Muscle of arm (tissue), 12 donors: Measurements from ENCODE around the gene CITED1. TPM values are rescaled to one million over a fixed set of nuclear protein-coding genes. Genes with fewer than 3 reads are reported as not detected.

Experiments
- DNase-seq: peaks from one replicate; pipeline ENCODE4 v3.0.0-alpha.2; 2013
- polyA plus RNA-seq, 12 donors: library from polyadenylated mRNA; unstranded; fragments of 120-200 nt; gene quantifications; one replicate each; pipeline ENCODE4 v1.2.1, GENCODE V29; 2013; ENCODE audit not compliant: insufficient read length in 12 of 12

CITED1 gene
- polyA plus RNA-seq, 12 donors, result 11.5 to 31.7 (median 15.7) TPM; not detected in 1

DNA sequence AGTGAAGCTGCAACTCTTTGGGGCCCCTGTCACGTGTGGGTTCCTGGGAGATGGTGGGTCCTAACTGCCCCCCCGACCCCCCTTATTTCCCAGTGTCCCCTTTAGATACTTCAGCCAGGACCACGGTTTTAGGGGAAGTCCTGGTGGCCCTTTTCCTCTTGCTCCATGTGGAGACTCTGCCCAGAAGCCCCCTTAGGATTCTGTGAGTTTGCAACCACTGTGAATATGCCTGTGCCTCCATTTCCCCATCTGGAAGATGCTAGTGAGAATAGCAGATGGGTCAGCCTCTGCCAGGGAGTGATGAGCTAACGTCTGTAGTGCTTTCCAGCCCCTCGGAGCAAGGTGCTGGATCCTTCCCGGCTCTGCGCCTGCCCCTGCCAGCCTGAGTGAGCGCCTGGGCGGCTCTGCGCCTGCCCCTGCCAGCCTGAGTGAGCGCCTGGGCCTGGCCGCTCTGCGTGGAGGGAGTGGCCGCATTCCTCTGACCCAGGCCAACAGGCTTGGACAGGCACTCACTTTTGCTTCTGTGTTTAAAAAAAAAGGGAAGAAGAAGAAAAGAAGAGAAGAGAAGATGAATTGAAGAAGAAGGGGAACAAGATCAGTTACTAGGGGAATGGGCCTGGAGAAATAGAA is 6.7 kb upstream of the CITED1 start:
- DNase-seq, result no peak

DNA sequence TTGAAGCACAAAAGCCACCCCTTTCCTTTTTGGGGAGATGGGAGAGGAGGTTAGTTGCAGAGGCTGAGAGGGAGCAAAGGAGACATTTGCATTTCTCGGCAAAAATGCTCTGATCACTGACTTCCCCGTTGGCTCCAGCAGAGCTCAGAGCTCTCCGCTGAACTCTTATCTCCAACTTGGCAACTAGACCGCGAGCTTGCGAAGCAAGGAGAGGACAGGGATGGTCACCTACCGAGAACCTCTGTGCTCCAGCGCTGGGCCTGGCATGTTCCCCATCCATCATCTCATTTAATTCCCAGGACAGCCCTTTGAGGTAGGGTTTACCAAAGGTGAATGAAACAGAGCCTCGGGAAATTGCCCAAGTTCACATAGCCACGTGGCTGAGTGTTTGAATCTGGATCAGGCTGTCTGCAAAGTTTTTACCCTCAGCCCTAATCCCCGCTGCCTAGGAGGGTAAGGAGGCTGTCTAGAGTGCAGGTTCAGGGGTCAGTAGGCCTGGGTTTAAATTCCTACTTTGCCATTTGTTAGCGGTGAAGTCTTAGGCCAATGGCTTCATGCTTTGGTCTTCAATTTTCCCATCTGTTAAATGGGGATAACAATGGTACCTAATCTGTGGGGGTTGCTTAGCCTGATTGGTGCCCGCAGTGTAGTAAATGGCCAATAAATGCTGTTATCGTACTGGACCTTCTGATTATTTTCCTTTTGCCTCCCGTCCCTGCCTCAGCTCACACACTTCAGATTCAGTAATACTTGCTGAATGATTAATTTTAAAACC is 3.8 kb upstream of the CITED1 start:
- DNase-seq, result no peak

GRCh38 chrX:72308566-72309296 is 3.0 kb upstream of the CITED1 start:
- peak; percentile 80 for DNase-seq

DNA sequence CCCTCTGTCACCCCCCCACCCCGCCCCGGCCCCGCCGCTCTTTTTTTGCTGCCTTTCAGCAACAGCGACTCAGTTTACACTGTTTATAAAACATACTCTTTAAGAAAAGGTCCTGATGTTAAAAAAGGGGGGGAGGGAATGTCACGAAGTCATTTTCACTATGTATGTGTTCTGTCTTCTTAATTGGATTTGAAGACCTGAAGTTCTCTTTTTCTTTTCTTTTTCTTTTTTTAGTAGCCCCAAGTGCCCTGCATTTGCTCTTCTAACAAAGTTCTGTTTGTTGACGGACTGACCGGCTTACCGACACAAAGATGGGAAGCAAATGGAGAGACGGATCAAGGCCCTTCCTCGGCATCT is 2.5 kb upstream of the CITED1 start:
- DNase-seq, result no peak

DNA sequence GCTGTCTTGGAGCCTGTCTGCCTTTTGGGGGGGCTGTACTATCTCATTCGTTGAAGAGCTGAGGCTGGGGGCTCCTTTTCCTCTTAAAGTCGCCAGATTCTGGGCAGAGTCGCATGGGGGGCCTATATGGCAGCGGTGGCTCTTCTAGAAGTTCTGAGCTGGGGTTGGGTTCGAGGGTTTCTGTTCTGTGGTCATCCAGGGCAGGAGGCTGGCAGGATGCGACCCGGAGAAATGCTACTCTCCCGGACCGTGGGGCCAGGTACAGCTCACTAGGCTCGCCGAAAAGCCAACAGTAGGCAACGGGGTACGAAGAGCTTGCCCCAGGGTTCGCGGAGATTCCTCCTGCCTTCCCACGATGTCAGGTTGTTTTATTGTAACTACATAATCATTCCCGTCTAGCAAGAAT is 1.9 kb upstream of the CITED1 start:
- no peak for DNase-seq

DNA sequence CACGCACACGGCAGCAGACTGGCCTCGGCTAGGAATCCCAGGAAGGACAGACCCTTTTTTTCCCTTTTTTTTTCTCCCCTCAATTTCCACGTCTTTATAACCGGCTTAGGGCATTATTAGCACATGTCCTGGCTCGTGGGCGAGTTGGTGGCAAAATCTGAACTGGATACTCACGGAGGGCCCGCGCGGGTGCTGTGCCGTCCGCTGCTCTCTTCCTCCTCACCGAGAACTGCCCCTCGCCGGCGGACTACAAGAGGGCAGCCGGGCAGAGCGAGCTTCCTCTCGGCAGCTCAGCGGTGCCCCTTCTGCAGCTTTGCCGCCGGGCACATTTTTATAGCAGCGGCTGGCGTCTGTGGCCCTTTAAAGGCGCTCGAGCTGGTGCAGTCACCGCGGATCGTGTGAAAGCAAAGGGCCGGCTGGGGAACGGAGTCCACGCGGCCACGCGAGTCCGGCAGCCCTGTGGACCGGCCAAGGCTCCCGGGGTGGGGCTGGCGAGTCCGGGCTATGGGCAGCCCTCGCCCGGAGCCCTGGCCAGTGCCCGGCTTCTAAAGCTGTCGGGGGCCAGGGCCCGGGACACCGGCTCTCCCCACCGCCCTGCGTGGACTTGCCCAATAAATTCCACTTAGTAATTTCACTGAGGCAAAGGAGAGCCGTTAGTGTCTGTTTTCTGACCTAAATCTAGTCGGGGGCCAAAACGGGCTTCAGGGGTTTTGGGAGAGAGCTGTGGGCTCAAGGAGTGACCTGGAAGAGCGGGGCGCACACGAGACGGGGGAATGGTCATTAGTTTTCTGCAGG is 1.3 kb upstream of the CITED1 start:
- peak; percentile 70 for DNase-seq

DNA sequence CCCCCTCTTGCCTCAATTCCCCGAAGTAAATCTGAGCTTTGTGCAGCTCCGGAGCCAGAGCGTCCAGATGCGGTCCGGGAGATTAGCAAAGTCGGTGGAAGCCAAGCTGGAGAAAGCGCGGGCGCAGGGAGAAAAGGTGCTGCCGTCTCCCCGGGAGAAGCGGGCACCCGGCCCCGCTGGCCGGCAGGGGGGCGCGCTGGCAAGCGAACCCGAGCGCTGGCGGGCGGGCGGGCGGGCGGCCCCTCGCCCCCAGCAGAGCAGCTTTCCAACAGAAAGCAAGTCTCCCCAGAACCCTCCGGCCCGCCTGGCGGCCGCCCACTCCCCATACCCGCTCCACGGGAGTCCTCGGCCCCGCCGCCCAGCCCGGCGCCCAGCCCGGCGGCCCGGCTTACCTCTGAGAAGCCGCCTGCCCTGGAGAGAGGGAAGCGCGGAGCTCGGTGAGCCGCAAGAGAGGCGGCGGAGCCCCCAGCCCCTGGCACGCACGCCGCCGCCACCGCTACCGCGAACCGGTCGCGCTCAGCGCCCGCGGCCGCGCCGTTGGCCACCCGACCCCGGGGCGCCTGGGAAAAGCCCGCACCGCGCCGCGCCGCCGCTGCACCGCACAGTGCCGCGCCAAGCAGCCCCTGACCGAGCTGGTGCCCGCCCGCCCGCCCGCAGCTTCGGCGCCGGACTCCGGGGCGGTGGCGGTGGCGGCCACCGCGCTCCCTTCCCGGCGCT is 529 bp upstream of the CITED1 start:
- no peak for DNase-seq

- no peak for DNase-seq
Measured at GRCh38 chrX:72304877-72305276, 837 bp downstream of the CITED1 start.

- DNase-seq, result no peak
Measured at GRCh38 chrX:72301781-72302180, 3.9 kb downstream of the CITED1 start.

DNA sequence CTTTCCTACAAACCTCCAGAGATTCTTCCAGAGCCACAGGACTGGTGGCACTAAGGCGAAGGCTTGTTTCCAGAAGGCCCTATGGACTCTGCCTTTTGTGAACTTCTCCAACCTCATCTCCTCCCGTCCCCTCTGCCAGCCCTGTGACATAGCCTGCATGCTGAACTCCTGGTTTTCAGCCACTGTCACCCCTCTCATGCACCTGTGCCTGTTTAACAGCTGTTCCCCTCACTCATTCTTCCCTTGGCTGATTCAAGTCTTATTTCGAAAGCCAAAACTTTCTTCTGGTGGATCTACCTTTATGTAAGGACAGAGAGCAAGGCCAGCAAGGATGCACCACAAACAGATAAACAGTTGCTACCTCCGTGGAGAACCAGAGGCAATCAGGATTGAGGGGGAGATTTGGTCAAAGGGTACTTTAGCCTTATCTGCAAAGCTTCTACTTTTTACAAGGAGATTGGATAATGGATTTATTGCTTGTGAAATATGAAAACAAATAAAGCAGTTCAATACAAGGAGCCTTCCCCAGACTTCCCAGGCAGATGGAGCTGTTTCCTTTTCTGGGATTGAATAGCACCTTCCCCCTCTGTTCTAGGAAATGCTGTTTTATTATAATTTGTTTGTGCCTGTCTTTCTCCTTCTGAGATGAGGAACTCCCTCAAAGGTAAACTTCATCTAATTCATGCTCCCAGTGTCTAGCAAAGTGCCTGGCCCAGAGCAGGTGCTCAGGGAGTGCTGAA is 5.7 kb downstream of the CITED1 start:
- no peak for DNase-seq

DNA sequence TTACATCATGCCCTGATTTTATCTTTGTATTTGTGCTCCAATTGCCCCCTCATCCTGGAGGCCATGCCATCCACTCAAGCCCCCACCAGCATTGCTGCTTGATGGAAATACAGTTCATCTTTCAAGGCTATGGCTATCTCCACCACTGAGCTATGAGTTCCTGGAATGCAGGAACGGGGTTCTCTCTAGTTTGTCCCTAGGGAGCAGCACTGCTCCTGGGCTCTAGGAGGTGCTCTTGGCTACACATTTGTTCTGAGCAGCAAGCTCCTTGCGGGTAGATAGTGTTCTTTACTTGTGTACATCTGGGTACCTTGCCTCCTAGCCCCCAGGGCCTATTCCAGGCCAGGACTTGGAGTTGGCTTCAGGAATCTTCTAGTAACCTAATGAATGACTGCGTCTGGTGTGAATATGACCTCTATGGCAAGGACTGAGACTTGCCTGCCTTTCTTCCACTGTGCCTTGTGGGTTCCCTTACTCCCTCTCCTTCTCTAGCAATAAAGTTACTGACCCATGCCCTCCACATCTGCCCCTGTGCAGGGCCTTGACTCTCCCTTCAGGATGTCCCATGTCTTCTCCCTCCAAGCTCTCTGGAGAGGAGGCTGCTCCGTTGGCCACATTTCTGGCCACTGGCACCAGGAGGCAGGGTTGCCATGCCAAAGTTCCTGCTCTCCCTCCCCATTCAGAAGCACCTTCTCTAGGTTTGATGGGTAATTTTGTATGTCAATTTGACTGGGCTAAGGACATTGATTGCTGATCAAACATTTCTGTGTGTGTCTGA is 7.6 kb downstream of the CITED1 start:
- no peak for DNase-seq

DNA sequence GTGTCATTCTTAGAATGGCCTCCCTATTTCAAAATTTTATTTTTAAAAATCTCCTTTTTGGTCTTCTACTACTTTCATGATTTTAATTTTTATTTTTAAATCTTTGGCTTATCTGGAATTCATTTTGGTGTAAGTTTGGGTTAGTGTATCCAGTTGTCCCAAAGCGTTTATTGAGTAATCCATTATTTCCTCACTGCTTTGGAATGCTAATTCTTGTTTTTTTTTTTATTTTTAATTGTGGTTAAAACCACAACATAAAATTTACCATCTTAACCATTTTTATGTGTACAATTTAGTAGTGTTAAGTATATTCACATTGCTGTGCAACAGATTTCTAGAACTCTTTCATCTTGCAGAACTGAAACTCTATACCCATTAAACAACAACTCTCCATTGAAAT is 8.7 kb downstream of the CITED1 start:
- DNase-seq, result no peak

GRCh38 chrX:72295745-72296144 is 10.0 kb downstream of the CITED1 start:
- no peak for DNase-seq

DNA sequence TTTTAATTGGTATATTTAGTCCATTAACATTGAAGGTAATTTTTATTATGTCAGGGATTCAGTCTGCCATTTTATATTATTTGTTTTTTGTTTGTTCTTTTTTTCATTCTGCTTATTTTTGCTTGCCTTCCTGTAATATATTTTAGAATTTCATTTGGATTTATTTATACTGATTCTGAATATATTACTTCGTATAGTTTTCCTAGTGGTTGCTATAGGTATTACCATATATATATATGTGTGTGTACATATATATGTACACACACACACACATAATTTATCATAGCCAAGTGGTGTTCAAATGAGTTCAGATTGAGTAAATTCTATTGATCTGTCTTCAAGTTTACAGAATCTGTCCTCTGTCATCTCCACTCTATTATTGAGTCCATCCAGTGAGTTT is 11.2 kb downstream of the CITED1 start:
- no peak for DNase-seq

GRCh38 chrX:72282302-72282701 is 23.4 kb downstream of the CITED1 start:
- DNase-seq, result no peak

GRCh38 chrX:72280321-72280845 is 25.3 kb downstream of the CITED1 start:
- DNase-seq, result no peak

DNA sequence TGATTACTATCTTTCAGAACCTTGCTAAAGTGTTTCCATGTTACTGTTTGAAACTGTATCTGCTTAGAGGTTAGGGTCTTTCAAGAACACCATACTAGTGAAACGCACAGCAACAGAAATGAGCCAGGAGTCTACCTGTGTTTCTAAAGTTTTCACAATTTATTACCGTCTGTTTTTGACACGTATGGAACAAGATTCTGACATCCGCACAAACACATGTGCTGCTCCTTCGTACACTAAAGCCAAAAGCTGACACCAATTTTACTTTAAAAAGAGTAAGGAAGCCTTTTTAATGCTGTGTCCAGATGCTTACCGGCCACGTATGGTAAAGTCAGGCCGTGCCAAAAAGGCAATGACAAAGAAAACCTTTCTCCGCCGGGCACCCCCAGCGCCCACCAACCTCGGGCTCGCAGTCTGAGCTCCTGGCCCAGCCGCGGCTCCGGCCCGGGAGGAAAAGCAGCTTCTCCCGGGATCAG is 29.2 kb downstream of the CITED1 start:
- no peak for DNase-seq

GRCh38 chrX:72274526-72274925 is 31.2 kb downstream of the CITED1 start:
- no peak for DNase-seq

DNA sequence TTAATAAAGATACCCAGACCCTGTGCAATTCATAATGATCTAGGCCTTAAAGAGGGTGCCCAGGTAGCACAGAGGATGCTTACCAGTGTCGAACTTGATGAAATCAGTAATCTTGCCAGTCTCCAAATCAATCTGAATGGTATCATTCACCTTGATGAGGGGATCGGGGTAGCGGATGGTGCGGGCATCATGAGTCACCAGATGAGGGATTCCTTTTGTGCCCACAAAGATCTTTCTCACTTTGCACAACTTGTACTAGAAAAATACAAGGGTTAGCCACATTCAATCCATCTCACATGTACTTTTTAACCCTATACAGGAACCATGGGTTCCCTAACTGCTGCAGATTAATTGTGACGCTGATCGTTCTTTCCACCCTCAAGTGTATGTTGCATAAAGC is 32.0 kb downstream of the CITED1 start:
- no peak for DNase-seq

GRCh38 chrX:72272868-72273267 is 32.8 kb downstream of the CITED1 start:
- DNase-seq, result no peak
